Heart left ventricle (tissue), 13 donors: ENCODE results near the gene SLC6A3.
"Not testable (repeated sequence)": the region's sequence is repeated elsewhere in the genome, so short reads cannot be mapped to it uniquely, and the experiment has no call there.

Source experiments
- CTCF ChIP-seq, 12 donors: fragments of 200-600 bp; sonication (generic) in 4 of 12; IDR thresholded peaks; one replicate each; pipeline versions ENCODE4 v1.5.0 to v1.8.0; 2018 to 2022; ENCODE audit warnings: antibody characterized with exemption in 12 of 12, mild to moderate bottlenecking in 5 of 12
- POLR2A ChIP-seq, 2 donors: fragments of 450-650 bp; IDR thresholded peaks; one replicate each; pipeline ENCODE4 v1.6.1; 2017; ENCODE audit warnings: antibody characterized with exemption in 2 of 2, mild to moderate bottlenecking in 2 of 2, moderate library complexity in 2 of 2
- donor health status: ischemic (EF 13 %, LVEDD 7.1; RV severe dilation, severe dysfunction).
- donor health status: DM: no; HTN: yes; CAD: no.
- donor health status: DM: no; HTN: no; CAD: no.
- donor health status: ischemic (EF 25% LVEDD 6.9; RV normal size, moderate dysfunction).
- donor health status: ischemic (EF 25% LVEDD 5.7; RV mildly dilated, moderate dysfunction).
- donor health status: ischemic (EF 35%, LVEDD 5.7; RV mildly dilated, moderate dysfunction).
- donor health status: nonischemic (EF 11% LVEDD 7.7; RV severe dilation, severe dysfunction).
- donor health status: DM: yes; HTN: yes; CAD: no.
- donor health status: PGD.
- donor health status: ischemic (EF 29% LVEDD 5.4; RV normal size, mild dysfunction).
- donor health status: nonischemic (EF 23%, LVEDD 6.1; RV moderate dilation, normal function).

GRCh38 chr5:1422522-1422921, 22.7 kb downstream of the SLC6A3 start:
- not testable (repeated sequence) for TF ChIP-seq CTCF, POLR2A (IDR thresholded peaks at IDR 0.05)
